Measurements from ENCODE around the gene PLA2G7. TPM values are rescaled to one million over a fixed set of nuclear protein-coding genes. Genes with fewer than 3 reads are reported as not detected.

PLA2G7 gene
- polyA plus RNA-seq, 1 donor (not counting 4 experiments of a cell fraction or from before 2014, with no cell fraction given), result 4.8 TPM

GRCh38 chr6:46748940-46749503, 13.8 kb upstream of the PLA2G7 start:
- DNase-seq (ENCODE audit: low read depth, low spot score) (no peak), FAIRE-seq (no peak)
- Histone ChIP-seq H3K4me2 (ENCODE audit: control insufficient read depth, extremely low read depth, insufficient read depth, low read depth, low read length) (no peak overlapping the region), H3K36me3 (ENCODE audit: control insufficient read depth in 2 of 2, extremely low read depth in 1 of 2, insufficient read depth in 2 of 2, low read length in 2 of 2) (no peaks in the 10 kb centered on the region), H3K79me2 (ENCODE audit: control insufficient read depth, insufficient read depth, low read length) (no peaks in the 10 kb centered on the region), H3K9me1 (ENCODE audit: control insufficient read depth, extremely low read depth, insufficient read depth, low read length) (no peaks in the 10 kb centered on the region), H3K4me3 (ENCODE audit: control insufficient read depth in 2 of 3, extremely low read depth in 1 of 3, insufficient read depth in 2 of 3, low read depth in 1 of 3, low read length in 3 of 3) (no peak overlapping the region), H4K20me1 (ENCODE audit: control insufficient read depth, extremely low read depth, insufficient read depth, low read length) (no peaks in the 10 kb centered on the region), H3K27me3 (ENCODE audit: control insufficient read depth, extremely low read depth, insufficient read depth, low read length) (no peaks in the 10 kb centered on the region), H3K9ac (ENCODE audit: control insufficient read depth, extremely low read depth, insufficient read depth, low read length) (no peak overlapping the region), H3K27ac (ENCODE audit: control insufficient read depth, insufficient read depth, low read length) (no peak overlapping the region), H3K4me1 (ENCODE audit: control insufficient read depth, extremely low read depth, insufficient read depth, low read length) (no peaks in the 10 kb centered on the region), H3K9me3 (ENCODE audit: control insufficient read depth, low read depth, low read length) (no peaks in the 10 kb centered on the region), H2AFZ (ENCODE audit: control insufficient read depth, low read length) (no peak overlapping the region)
- TF ChIP-seq CTCF (optimal IDR thresholded peaks at IDR 0.05 in 1 of 3, IDR thresholded peaks at IDR 0.05 in 1 of 3, conservative IDR thresholded peaks at IDR 0.05 in 1 of 3; ENCODE audit: extremely low read depth in 1 of 3, insufficient read depth in 2 of 3, low read length in 3 of 3) (no peak), EZH2 (IDR thresholded peaks at IDR 0.05; ENCODE audit: low read length) (no peak)
- dilution Hi-C loops (cut with MboI; ENCODE audit: extremely low pct_ligation_motif_present, low sequenced_read_pairs), result no loop called here

GRCh38 chr6:46746696-46747095, 11.5 kb upstream of the PLA2G7 start, which contains the start of gene ANKRD66:
TSS of gene ANKRD66 (plus strand) at chr6:46746933. CDS start at chr6:46751949, 5,016 bp downstream.
- no peaks in the 10 kb centered on the region for H3K4me1 ChIP-seq (ENCODE audit: control insufficient read depth, extremely low read depth, insufficient read depth, low read length)
- no peak within 1 kb of the TSS for H2AFZ ChIP-seq (ENCODE audit: control insufficient read depth, low read length)
- no peak within 1 kb of the TSS for H3K4me2 ChIP-seq (ENCODE audit: control insufficient read depth, extremely low read depth, insufficient read depth, low read depth, low read length)
- H3K9ac ChIP-seq (ENCODE audit: control insufficient read depth, extremely low read depth, insufficient read depth, low read length), result no peak within 1 kb of the TSS
- dilution Hi-C loops (cut with MboI; ENCODE audit: extremely low pct_ligation_motif_present, low sequenced_read_pairs), result no loop called here
- H3K9me1 ChIP-seq (ENCODE audit: control insufficient read depth, extremely low read depth, insufficient read depth, low read length), result no peaks in the 10 kb centered on the region
- DNase-seq (ENCODE audit: low read depth, low spot score) (no peak), FAIRE-seq (no peak)
- no peaks in the 10 kb centered on the region for H3K27me3 ChIP-seq (ENCODE audit: control insufficient read depth, extremely low read depth, insufficient read depth, low read length)
- no peak within 1 kb of the TSS for H3K4me3 ChIP-seq (ENCODE audit: control insufficient read depth in 2 of 3, extremely low read depth in 1 of 3, insufficient read depth in 2 of 3, low read depth in 1 of 3, low read length in 3 of 3)
- TF ChIP-seq EZH2 (IDR thresholded peaks at IDR 0.05; ENCODE audit: low read length) (no peak), CTCF (optimal IDR thresholded peaks at IDR 0.05 in 1 of 3, IDR thresholded peaks at IDR 0.05 in 1 of 3, conservative IDR thresholded peaks at IDR 0.05 in 1 of 3; ENCODE audit: extremely low read depth in 1 of 3, insufficient read depth in 2 of 3, low read length in 3 of 3) (no peak)
- no peaks in the 10 kb centered on the region for H4K20me1 ChIP-seq (ENCODE audit: control insufficient read depth, extremely low read depth, insufficient read depth, low read length)
- no peaks in the 10 kb centered on the region for H3K36me3 ChIP-seq (ENCODE audit: control insufficient read depth in 2 of 2, extremely low read depth in 1 of 2, insufficient read depth in 2 of 2, low read length in 2 of 2)
- no peaks in the 10 kb centered on the region for H3K9me3 ChIP-seq (ENCODE audit: control insufficient read depth, low read depth, low read length)
- no peaks in the 10 kb centered on the region for H3K79me2 ChIP-seq (ENCODE audit: control insufficient read depth, insufficient read depth, low read length)
- no peak within 1 kb of the TSS for H3K27ac ChIP-seq (ENCODE audit: control insufficient read depth, insufficient read depth, low read length)

All from keratinocyte (primary cell).